GM23338 (cell line): ENCODE measurements around the gene TUBAL3.
"Not testable (repeated sequence)": the region's sequence is repeated elsewhere in the genome, so short reads cannot be mapped to it uniquely, and the experiment has no call there.

Source experiments
- NANOG ChIP-seq: IDR thresholded peaks from 2 replicates; pipeline ENCODE4 v1.6.1; 2016; ENCODE audit warnings: antibody characterized with exemption, borderline replicate concordance
- POLR2AphosphoS5 ChIP-seq: IDR thresholded peaks from 2 replicates; pipeline ENCODE4 v1.6.1; 2016; ENCODE audit warnings: antibody characterized with exemption, low read depth
- TF ChIP-seq, protein P1 (sequence below), 2 experiments: fragments of 200-600 bp in 1 of 2; sonication (generic) in 1 of 2; conservative IDR thresholded peaks; 2 replicates each; pipeline versions ENCODE4 v1.5.1 to v1.6.1; 2016 to 2017; ENCODE audit warnings: antibody characterized with exemption in 2 of 2, low read depth in 2 of 2, mild to moderate bottlenecking in 2 of 2, moderate library complexity in 1 of 2

DNA sequence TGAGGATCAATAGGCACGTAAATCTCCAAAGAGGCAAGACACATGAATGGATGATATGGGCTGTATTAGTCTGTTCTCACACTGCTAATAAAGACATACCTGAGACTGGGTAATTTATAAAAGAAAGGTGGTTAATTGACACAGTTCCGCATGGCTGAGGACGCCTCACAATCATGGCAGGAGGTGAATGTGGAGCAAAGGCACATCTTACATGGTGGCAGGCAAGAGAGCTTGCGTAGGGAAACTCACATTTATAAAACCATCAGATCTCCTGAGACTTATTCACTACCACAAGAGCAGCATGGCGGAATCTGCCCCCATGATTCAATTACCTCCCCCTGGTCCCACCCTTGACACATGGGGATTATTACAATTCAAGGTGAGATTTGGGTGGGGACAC is 25.4 kb downstream of the TUBAL3 start:
- TF ChIP-seq, protein P1, sequence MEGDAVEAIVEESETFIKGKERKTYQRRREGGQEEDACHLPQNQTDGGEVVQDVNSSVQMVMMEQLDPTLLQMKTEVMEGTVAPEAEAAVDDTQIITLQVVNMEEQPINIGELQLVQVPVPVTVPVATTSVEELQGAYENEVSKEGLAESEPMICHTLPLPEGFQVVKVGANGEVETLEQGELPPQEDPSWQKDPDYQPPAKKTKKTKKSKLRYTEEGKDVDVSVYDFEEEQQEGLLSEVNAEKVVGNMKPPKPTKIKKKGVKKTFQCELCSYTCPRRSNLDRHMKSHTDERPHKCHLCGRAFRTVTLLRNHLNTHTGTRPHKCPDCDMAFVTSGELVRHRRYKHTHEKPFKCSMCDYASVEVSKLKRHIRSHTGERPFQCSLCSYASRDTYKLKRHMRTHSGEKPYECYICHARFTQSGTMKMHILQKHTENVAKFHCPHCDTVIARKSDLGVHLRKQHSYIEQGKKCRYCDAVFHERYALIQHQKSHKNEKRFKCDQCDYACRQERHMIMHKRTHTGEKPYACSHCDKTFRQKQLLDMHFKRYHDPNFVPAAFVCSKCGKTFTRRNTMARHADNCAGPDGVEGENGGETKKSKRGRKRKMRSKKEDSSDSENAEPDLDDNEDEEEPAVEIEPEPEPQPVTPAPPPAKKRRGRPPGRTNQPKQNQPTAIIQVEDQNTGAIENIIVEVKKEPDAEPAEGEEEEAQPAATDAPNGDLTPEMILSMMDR (conservative IDR thresholded peaks at IDR 0.05; ENCODE audit: low read depth in 2 of 2) = not testable (repeated sequence)
- not testable (repeated sequence) for TF ChIP-seq POLR2AphosphoS5, NANOG
